HFFc6 (cell line): ENCODE data around the gene TMEM184A. TPM values are rescaled to one million over a fixed set of nuclear protein-coding genes. Genes with fewer than 3 reads are reported as not detected.
"Not testable (repeated sequence)": the region's sequence is repeated elsewhere in the genome, so short reads cannot be mapped to it uniquely, and the experiment has no call there.

Source experiments
- DNase-seq: peaks from one replicate; pipeline ENCODE4 v3.0.0-alpha.2; 2018
- H3K27ac Mint-ChIP-seq: 2 replicates; pipeline ENCODE4 v1.8.0; 2020; ENCODE audit warnings: mild to moderate bottlenecking, mixed read lengths
- H3K27me3 Mint-ChIP-seq: 2 replicates; pipeline ENCODE4 v1.8.0; 2021; ENCODE audit warnings: mild to moderate bottlenecking, moderate library complexity, mixed read lengths; ENCODE audit not compliant: insufficient read depth
- H3K36me3 Mint-ChIP-seq: 2 replicates; pipeline ENCODE4 v1.8.0; 2021; ENCODE audit warnings: low read depth, mixed read lengths
- H3K4me1 Mint-ChIP-seq: 2 replicates; pipeline ENCODE4 v1.8.0; 2020; ENCODE audit warnings: low read depth, mixed read lengths
- H3K4me3 Mint-ChIP-seq: 2 replicates; pipeline ENCODE4 v1.8.0; 2020; ENCODE audit warnings: mild to moderate bottlenecking, moderate library complexity, mixed read lengths
- H3K9me3 Mint-ChIP-seq: 2 replicates; pipeline ENCODE4 v1.8.0; 2020; ENCODE audit warnings: mild to moderate bottlenecking, mixed read lengths
- total RNA-seq, 6 experiments: library from RNA; stranded (reverse); fragmentation: NEBNext Ultra II Directional; extraction: Animal tissue kit (Norgen Biotek cat#: 25700); gene quantifications; 2 replicates in 1 of 6; 3 replicates in 5 of 6; pipeline ENCODE4 v1.2.3, GENCODE V29; 2021
- TF ChIP-seq, protein P1 (sequence below): fragments of 200-600 bp; sonication (generic); IDR thresholded peaks from 2 replicates; pipeline ENCODE4 v1.5.0; 2021; ENCODE audit warnings: antibody characterized with exemption, mild to moderate bottlenecking

Gene TMEM184A
- total RNA-seq, 6 experiments from 2014 or later: 0.79 to 2.0 (median 1.5) TPM

DNA sequence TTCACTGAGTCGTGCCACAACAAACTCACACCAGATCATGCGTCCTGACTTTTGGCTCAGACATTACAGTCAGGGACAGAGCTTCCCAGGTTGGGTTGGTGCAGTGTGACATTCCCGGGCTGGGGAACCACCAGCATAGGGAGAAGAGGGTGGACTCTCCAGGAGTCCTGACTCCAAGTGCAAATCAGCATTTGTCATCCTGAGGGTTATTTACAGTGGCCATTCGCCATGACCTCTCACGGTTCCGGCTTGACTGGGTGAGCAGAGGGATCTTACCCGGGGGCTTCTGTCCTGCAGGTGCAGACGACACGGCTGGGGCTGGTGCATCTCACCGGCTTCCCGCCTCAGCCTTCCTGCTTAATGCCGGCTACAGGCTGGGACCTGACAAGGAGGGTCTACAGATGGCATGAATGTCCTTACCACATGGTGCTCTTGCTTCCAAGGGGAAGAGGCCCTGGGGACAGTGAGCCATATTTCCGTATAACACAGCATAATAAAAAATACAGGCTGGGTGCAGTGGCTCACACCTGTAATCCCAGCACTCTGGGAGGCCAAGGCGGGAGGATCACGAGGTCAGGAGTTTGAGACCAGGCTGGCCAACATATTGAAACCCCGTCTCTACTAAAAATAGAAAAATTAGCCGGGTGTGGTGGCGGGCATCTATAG is 39.3 kb downstream of the TMEM184A start:
- TF ChIP-seq, protein P1, sequence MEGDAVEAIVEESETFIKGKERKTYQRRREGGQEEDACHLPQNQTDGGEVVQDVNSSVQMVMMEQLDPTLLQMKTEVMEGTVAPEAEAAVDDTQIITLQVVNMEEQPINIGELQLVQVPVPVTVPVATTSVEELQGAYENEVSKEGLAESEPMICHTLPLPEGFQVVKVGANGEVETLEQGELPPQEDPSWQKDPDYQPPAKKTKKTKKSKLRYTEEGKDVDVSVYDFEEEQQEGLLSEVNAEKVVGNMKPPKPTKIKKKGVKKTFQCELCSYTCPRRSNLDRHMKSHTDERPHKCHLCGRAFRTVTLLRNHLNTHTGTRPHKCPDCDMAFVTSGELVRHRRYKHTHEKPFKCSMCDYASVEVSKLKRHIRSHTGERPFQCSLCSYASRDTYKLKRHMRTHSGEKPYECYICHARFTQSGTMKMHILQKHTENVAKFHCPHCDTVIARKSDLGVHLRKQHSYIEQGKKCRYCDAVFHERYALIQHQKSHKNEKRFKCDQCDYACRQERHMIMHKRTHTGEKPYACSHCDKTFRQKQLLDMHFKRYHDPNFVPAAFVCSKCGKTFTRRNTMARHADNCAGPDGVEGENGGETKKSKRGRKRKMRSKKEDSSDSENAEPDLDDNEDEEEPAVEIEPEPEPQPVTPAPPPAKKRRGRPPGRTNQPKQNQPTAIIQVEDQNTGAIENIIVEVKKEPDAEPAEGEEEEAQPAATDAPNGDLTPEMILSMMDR: no peak
- Mint-ChIP-seq H3K9me3 (peaks cover 25% of the 10 kb centered on the region), H3K4me3 (no peak overlapping the region), H3K27me3 (peaks cover 8% of the 10 kb centered on the region), H3K27ac (no peak overlapping the region), H3K36me3 (peaks cover 18% of the 10 kb centered on the region), H3K4me1 (peaks cover 37% of the 10 kb centered on the region)
- DNase-seq: no peak

DNA sequence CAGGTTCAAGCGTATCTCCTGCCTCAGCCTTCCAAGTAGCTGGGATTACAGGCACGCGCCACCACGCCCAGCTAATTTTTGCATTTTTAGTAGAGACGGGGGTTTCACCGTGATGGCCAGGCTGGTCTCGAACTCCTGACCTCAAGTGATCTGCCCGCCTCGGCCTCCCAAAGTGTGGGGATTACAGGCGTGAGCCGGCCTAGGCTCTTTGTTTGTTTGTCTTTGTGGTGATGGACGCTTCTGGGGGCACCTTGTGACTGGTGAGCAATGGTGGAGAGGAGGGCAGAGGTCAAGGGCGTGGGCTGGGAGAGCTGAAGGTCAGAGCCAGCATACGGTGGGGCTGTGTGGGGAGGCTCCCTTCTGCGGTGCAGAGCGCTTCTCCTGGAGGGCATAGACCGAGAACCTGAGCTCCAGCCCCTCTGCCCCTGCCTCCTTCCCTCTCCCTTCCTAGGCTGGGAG is 40.5 kb downstream of the TMEM184A start:
- H3K27ac Mint-ChIP-seq, DNase-seq, H3K4me3 Mint-ChIP-seq, H3K27me3 Mint-ChIP-seq: not testable (repeated sequence)
- Mint-ChIP-seq H3K4me1 (peaks cover 33% of the 10 kb centered on the region), H3K9me3 (peaks cover 23% of the 10 kb centered on the region), H3K36me3 (peaks cover 16% of the 10 kb centered on the region)

DNA sequence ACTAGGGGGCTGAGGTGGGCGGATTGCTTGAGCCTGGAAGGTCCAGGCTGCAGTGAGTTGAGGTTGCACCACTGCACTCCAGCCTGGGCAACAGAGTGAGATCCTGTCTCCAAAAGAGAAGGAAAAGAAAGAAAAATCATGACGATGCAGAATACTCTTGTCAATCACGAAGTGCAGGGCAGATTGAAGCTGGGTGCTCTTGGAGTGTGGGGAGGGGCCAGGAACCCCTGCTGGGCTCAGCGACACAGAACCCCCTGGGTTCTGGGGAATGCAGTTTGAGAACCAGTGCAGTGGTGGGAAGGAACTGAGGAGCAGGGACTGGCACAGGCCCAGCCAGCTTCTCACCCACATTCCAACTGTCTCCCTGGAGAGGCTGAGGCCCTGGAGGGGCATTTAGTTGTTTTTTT is 41.0 kb downstream of the TMEM184A start:
- Mint-ChIP-seq H3K9me3 (peaks cover 18% of the 10 kb centered on the region), H3K4me3 (no peak overlapping the region), H3K27ac (peak overlapping the region; percentile 11; the same call in 1 of the 2 replicates), H3K4me1 (peaks cover 28% of the 10 kb centered on the region), H3K36me3 (peaks cover 11% of the 10 kb centered on the region), H3K27me3 (peaks cover 6% of the 10 kb centered on the region; the same call in 1 of the 2 replicates)
- DNase-seq: no peak
- TF ChIP-seq, protein P1: no peak

DNA sequence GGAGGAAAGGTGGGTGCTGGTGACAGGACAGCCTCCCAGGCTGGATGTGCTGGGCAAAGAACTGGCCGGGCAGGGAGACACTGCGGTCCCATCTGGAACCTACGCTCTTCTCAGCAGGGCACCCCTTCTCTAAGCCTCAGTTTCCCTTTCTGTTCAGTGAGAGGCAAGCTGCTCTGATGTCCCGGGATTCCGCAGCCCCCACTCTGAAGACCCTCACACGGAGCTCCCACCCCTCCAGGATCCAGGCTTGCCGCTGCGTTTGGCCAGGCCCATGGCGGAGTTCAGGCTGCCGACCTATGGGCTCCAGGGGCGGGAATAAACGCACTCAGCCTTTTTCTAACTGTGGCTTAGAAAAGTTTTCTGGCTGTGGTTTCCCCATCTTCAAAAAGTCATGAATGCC is 41.6 kb downstream of the TMEM184A start:
- Mint-ChIP-seq H3K27ac (no peak overlapping the region), H3K36me3 (peaks cover 5% of the 10 kb centered on the region), H3K9me3 (peaks cover 12% of the 10 kb centered on the region), H3K27me3 (peaks cover 6% of the 10 kb centered on the region; the same call in 1 of the 2 replicates), H3K4me1 (peaks cover 27% of the 10 kb centered on the region), H3K4me3 (no peak overlapping the region)
- DNase-seq: no peak
- TF ChIP-seq, protein P1: no peak

DNA sequence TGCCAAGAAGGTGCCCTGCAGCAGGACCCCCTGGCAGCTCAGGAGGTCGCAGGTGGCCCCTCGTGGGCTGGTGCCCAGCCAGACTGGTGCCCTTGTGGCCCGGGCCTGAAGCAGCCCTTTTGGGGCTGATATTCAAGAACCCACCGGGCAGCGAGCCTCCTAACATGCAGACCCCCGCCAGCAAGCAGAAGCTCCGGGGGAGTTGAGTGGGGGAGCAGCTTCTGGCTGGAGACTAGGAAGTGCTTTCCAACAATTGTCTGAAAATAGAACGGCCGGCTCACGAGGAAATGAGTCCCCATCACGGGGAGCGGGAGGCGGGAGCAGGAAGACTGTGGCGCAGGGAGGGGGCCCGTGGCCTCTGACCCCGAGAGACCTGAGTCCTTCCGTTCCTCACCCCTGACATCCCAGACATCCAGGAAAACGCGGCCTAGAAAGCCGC is 42.3 kb downstream of the TMEM184A start:
- no peak for DNase-seq
- Mint-ChIP-seq H3K4me1 (peaks cover 27% of the 10 kb centered on the region), H3K9me3 (peaks cover 6% of the 10 kb centered on the region), H3K27ac (peak overlapping the region; percentile 69), H3K36me3 (no peaks in the 10 kb centered on the region), H3K4me3 (peak overlapping the region; percentile 26; the same call in 1 of the 2 replicates), H3K27me3 (peaks cover 6% of the 10 kb centered on the region; the same call in 1 of the 2 replicates)
- TF ChIP-seq, protein P1: no peak
